ENCODE results near the gene TMEM82. TPM values are rescaled to one million over a fixed set of nuclear protein-coding genes. Genes with fewer than 3 reads are reported as not detected.

TMEM82 gene
- polyA plus RNA-seq, 3 donors: 4.5 to 6.1 (median 5.2) TPM

DNA sequence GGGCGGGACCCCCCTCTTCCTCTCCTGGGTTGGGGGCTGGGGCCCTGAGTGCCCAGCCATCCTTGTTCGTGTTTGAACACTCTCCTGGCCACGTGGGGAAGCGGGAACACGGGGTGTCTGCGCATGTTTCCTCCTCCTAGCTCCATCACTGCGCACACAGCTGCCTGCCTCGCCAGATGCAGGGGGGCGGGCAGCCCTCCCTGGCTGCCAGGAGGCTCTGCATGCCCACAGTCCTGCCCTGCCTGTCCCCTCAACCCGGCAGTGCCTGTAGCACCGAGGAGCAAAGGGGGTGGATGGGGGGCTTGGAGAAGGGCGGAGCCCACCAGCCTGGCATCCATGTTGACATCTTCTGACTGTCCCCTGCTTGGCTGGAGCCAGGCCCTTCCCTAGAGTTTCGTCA is 8.0 kb upstream of the TMEM82 start:
- no peak for DNase-seq

DNA sequence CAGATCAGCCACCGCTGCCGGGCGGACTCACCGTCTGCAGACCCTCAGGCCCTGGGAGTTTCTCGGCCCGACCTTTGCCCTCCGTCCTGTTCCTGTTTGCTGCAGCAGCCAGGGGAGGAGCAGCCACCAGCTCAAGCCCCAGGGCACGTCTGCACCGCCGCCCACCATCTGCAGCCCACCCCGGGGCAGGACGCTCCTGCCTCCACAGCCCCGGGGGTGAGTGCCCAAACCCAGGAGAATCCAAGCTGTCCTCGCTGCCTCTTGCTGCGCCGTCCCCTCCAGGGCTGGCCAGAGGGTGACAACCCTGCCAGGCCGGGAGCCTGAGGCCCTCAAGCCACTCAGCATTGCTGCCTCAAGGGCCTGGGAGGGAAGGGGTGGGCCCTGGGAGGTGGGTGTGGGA is 7.4 kb upstream of the TMEM82 start:
- DNase-seq: no peak

DNA sequence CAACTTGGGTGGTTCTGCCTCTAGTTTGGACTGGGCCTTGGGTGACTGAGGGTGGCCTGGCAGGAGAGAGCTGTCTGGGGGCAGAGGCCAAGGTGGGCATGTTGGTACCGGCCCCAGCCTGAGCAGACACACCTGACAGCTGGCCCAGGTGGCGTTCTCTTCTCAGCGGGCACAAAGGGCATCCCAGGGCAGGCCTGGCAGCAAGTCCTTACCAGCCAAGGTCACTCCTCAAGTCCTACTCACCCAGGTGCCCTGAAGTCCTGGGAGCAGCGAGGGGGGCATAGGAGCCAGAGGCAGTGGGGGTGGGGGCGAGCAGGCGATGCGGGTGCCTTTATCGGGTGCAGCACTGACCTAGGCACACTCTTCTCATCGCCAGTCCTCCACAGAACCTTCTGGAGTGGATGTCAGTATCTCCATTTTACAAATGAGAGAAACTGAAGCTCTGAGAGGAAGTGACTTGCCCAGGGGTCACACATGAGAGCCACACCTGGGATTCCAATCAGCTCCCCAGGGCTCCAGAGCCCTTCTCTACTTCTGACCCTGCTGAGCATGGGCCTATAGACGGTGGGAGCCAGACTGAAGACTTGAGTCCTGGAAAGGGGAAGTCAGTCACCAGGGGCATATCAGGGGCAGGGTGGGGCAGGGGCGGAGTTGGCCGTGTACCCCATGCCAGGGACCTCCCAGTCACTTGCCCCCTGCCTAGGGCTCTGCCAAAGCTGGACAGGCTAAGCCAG is 6.8 kb upstream of the TMEM82 start:
- no peak for DNase-seq

DNA sequence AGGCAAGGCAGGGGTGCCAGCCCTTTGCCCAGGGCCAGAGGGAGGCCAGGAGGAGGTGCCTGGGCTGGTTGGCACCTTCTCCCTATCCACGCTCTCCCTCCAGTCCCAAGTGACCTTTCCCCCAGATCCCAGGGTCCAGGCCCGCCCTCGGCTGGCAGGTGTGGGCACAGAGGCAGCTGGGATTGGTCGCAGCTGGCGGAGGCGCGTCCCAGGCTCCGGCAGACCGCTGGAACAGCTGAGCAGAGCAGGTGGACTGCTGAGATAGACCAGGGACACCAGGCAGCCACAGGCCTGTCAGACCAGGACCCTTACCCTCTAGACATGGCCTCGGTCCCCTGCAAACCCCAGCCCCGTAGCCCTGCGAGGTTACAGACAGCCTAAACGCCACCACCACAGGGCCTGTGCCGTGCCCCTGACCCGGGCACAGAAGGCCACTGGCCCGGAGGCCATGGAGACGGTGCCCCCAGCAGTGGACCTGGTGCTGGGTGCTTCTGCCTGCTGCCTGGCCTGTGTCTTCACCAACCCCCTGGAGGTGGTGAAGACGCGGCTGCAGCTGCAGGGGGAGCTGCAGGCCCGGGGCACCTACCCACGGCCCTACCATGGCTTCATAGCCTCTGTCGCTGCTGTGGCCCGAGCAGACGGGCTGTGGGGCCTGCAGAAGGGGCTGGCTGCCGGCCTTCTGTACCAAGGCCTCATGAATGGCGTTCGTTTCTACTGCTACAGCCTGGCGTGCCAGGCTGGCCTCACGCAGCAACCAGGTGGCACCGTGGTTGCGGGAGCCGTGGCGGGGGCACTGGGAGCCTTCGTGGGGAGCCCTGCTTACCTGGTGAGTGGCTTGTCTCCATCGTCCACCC is 6.0 kb upstream of the TMEM82 start, which contains the start of gene SLC25A34:
SLC25A34 (plus strand) TSS at position 221 of the 854 bp plus-strand sequence; CDS start at position 449, 228 bp downstream.
- no peak for DNase-seq

DNA sequence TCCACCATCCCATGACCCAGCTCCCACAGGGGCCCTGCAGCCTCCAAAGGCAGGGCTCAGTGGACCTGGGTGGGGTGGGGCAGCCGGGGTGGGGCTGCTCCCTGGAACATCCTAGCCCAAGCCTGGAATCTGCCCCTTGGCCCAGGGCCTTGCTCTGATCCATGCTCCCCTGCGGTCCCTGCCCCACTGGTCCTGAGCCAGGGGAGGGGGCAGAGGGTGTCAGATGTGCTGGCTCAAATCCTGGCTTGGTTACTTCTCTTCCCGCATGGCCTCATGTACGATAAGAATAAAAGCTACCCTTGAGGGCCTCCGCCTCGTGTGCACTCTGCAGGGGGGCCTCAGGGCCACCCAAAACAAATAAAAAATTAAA is 5.4 kb upstream of the TMEM82 start:
- no peak for DNase-seq

DNA sequence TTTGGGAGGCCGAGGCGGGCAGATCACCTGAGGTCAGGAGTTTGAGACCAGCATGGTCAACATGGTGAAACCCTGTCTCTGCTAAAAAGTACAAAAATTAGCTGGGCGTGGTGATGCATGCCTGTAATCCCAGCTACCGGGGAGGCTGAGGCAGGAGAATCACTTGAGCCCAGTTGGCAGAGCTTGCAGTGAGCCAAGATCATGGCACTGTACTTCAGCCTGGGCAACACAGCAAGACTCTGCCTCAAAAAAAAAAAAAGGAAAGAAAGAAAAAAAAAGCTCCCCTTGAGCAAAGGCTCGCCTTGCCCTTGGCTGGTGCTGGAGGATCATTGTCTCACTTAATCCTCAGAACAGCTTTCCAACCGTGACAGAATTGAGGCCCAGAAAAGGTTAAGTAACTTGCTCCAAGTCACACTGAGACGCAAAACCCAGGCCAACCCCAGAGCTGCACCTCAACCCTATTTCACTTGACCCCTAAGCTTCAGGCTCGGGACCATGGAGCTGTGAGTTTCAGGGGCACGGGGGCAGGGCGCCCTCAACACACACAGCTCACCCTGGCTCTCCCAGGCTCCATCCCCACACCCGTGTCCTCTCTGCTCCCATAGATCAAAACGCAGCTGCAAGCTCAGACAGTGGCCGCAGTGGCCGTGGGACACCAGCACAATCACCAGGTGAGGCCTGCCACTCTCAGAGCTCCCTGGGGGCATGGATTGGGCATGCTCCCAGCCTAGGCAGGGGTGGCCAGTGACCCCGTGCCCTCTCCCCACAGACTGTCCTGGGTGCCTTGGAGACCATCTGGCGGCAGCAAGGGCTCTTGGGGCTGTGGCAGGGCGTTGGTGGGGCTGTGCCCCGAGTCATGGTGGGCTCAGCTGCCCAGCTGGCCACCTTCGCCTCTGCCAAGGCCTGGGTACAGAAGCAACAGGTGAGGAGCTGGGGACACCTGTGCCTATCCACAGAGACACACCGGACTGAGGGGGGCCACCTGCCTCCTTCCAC is 4.7 kb upstream of the TMEM82 start:
- no peak for DNase-seq

DNA sequence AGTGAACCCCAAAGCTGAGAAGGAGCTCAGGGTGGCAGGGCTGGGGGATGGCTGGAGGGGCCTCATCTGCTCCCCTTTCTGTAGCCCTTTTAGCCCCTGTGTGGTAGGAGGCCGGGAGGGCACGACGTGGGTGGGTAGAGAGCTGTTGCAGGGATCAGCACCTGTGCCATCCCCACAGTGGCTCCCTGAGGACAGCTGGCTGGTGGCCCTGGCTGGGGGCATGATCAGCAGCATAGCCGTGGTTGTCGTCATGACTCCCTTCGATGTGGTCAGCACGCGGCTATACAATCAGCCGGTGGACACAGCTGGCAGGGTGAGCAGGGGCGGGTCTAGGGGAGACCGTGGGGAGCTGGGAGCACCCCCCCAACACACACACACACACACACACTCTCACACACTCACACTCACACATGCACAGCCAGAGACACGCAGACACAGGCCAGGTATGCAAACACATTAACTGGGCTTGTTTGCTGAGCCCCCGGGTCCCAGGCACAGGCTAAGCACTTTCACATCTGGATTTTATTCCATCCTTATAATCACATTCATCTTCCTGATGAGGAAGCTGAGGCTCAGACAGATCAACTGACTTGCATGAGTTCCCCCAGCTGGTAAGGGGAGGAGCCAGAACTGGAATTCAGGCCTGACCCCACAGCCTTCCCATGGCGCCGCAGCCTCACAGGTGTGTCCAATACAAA is 3.7 kb upstream of the TMEM82 start:
- DNase-seq: no peak

DNA sequence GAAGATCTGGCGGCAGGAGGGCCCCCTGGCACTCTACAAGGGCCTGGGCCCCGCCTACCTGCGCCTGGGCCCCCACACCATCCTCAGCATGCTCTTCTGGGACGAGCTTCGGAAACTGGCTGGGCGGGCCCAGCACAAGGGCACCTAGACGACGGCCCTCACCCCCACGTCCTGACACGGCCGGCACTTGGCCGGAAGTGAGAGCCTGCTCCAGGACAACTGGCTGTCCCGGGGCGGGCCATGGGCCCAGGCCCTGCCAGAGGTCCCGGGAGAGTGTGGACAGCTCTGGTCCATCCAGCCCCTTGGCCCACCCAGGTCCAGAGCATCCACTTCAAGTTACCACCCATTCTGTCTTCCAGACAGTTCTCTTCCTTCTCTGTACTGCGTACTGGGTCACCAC is 3.0 kb upstream of the TMEM82 start:
- DNase-seq: no peak

DNA sequence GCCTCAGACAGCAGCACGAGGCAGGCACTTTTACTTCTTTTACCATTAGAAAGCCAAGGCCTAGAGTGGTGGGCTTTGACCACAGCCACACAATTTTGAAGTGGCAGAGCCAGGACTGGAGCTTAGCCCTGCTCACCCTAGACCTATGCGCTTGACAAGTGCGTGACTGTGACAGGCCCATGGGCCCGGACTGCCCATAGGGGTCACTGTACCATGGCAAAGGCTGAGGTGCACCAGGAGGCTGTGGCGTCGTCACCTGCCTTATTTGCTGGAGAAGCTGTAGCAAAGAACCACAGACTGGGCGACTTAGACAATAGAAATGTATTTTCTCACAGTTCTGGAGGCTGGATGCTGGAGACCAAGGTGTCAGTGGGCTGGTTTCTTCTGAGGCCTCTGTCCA is 2.6 kb upstream of the TMEM82 start:
- DNase-seq: no peak

DNA sequence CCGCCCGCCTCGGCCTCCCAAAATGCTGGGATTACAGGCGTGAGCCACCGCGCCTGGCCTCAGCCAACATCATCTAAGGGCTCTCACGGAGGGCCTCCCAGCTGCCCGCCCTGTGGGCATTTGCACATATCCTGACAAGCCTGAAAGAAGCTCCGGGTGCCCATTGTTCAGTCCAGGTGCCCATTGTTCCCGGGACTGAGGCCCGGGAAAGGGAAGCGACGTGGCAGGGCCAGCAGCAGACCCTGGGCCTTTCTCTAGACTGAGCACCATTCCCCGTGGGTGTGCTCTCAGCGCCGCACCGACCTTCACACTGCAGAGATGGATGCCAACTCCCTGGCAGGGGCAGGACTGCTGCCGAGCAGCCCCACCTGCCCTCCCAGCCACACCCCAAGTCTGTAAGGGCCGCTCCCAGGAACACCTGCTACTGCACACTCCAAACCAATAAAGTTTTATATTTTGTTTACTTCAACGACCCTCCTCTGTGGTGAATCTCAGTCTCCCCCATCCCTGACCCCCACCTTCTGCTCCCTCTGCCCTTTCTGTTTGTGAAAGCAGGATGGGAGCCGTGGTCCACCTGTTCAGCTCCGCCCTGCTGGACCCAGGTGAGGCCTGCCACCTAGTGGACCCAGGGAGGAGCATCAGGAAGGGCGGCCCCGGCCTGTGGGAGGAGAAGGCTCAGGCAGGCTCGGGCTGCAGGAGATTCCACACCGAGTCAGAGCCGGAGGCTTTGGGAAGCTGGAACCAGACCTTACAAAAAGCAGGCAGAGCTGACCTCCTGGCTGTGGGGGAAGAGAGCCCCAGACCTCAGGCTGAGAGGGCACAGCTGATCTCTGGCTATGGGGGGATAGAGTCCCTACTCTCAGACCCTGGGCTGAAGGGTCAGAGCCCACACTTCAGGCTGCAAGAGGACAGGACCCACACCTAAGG is 1.1 kb upstream of the TMEM82 start:
- peak; percentile 80 for DNase-seq

DNA sequence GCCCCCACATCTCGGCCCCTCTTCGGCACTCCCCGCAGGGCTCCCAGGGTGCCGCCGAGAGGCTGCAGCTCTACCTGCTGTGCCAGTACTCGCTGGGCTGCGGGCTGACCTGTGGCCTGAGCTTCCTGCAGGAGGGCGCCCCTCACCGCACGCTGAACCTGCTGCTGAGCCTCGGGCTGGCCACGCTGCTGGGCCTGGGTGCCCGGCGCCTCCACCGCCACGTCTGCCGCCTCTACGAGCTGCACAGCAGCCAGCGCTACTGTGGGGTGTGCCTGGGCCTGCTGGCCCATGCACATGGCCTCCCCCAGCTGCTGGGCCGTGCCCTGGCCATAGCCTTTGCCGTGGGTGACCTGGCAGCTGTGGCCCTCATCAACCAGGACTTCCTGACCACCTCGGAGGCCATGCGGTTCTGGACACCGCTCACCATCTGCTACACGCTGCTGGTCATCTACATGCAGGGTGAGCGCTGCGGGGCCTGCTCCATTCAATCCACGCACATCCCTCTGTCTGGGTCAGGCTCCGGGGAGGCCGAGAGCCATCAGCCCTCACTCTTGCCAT is 1.9 kb downstream of the TMEM82 start:
- DNase-seq: no peak

DNA sequence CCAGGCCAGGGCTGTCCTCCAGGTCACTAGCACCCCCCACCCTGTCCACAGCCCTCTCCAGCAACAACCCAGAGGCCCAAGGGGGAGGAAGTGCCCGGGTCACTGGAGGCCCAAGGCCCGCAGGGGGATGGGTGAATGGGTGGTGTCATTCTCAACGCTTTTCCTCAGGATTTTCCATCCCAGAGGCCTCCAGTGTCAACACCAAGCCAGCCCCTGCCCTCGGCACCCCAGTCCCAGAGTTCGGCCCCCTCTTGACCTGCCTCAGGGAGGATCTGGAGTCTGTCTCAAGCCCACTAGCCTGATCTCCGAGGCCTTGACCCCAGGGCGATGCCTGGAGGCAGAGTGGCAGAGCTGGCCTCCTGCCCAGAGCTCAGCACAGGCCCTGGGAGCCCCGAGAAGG is 5.1 kb downstream of the TMEM82 start:
- no peak for DNase-seq

DNA sequence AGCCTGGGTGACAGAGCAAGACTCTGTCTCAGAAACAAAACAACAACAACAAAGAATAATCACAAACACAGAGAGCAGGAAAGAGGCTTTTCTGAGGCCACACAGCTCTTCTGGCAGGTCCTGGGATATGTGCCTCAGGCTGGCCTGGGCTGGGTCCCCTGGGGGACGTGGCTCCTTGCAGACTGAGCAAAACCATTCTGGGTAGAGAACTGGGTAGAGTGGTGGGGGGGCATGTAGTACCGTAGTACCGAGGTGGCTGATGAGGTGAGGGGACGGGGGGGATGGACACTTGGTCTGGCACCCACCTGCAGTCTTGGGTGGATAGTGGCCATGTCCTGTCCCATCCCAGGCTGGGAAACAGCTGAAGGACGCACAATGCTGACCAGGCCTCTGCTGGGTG is 6.0 kb downstream of the TMEM82 start:
- no peak for DNase-seq

DNA sequence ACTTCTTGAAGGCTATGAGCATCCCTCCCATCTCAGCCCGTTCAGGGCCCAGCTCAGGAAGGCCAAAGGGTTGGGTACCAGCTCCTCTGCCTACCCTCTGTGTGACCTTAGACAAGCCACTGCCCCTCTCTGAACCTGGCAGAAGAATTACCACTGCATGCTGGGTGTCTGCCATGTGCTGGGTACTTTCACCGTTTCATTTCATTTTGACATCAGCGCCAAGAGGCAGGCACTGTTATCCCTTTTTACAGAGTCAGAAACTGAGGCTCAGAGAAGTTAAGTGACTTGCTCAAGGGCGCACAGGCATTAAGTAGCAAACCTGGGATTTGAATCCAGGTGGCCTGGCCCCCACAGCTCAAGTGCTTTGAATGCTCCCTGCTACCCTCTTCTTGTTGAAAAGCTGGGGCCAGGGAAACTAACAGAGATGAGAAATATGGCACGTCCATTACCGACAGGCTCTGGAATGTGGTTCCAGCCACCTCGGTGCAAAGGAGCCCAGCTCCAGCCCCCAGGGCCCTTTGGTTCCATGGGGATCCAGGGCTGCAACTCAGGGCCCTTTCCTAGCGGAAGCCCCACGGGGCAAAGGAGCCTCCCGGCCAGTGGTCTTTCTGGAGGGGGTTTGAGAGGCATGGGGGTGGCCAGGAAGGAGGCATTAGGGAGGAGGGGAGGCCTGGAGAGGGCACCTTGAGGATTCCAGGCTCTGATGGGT is 6.5 kb downstream of the TMEM82 start:
- DNase-seq: no peak

DNA sequence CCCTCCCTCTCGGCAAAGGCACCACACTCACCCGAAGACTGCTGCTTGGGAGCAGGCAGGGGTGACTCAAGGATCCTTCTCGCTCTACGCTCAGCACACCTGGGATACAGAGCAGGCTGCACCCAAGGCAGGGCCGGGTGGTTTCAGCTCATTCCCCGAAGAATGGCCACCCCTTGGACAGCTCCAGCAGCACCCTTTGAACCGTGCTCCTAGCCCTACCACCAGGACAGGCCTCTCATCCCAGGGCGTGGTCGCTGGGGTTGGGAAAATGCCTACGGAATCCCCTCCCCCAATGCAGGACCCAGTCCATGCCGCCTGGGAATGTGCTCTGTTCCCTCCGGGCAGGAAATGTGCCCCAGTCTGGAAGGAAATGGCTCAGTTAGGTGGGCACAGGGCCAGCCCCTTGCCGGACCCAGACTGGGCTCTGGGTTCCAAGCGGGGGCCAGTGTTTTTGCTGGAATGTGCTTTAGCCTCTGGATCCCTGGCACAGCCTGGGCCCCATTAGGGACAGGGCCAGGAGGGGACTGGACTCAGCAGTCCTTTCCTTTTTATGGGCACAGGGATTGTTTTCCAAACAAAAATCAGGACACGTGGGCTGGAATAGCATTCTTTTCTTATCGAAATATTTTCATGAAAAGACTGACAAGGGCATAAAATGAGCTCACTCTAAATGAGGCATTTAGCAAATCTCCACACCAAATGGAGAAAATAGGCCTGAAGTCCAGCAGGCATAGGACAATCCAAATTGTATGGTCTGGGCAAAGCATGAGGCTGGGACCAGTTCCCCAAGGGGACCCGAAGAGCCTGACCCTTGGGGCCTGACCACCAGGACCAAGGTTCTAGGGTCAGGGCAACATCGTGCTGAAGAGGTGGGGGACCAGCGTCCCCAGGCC is 7.3 kb downstream of the TMEM82 start:
- no peak for DNase-seq

DNA sequence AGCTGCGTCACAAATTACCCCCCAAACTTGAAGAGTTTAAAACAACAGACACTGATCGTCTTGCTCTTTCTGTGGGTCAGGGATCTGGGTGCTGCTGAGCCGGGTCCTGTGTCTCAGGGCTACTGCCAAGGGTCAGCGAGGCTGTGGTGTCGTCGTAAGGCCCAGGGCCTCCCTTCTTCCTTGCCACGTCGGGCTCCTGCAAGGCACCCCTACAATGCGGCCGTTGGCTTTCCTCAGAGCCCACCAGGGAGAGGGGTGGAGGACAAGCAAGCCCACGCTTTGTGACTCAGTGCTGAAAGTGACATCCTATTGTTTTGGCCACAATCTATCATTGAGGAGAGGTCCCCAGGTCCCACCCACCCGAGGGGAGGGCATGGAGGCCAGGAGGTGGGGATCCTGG is 8.6 kb downstream of the TMEM82 start:
- DNase-seq: no peak

DNA sequence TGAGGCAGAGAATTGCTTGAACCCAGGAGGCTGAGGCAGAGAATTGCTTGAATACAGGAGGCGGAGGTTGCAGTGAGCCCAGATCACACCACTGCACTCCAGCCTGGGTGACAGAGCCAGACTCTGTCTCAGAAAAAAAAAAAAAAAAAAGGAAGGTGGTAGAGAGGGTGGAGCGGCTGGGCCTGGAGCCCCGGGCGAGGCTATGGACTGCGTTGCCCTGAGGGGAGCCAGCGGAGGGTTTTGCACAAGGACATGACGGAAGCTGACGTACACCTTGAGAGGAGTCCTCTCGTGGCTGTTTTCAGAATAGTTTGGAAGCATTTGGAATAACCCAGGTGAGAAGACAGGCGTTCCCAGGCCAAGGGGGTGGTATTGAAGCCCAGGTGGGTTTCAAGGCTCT is 9.4 kb downstream of the TMEM82 start:
- DNase-seq: no peak

DNA sequence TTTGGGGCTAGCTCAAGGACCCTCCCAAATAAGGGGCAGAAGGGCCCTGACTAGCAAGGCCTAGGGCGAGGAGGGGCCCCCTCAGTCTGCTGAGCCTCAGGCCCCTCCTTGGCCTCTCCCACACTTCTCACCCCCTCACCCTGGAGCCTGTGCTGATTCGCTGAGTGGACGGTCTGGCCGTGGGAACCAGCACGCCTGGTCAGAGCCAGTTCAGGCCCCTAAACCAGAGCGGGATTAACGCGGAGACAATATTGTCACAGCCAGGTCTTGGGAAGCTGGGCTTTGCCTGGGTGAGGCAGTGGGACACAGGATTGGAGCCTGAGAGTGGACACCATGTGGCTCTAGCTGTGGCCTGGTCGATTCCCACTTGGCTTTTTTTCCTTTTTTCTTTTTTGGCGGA is 11.5 kb downstream of the TMEM82 start:
- DNase-seq: no peak

All from renal pelvis (tissue), 4 donors.